HCT116 (cell line): ENCODE data around the gene TULP3. TPM values are rescaled to one million over a fixed set of nuclear protein-coding genes. Genes with fewer than 3 reads are reported as not detected.

Experiments
- ATAC-seq: fragments of 200-7000 bp; cut with Tn5 transposase; 2 replicates; pipeline ENCODE4 v1.9.1; 2020; ENCODE audit warnings: mild to moderate bottlenecking, moderate library complexity
- BruUV-seq: library from RNA; stranded (reverse); fragments of 400-500 nt; replicated peaks from 2 replicates; lab custom pipeline; 2021; lab: Mats Ljungman, UMichigan
- CTCF ChIA-PET: fragments of 300-600 bp; sonication (Branson Sonifier 250); formaldehyde crosslinking; loops from one replicate; lab custom pipeline; 2021; ENCODE audit warnings: antibody characterized with exemption; lab: Charles Lee
- POLR2A ChIA-PET: fragments of 300-600, 350-600 bp; sonication (Branson Sonifier 250); formaldehyde crosslinking; loops from one replicate; lab custom pipeline; 2021; ENCODE audit warnings: antibody characterized with exemption; lab: Charles Lee
- RAD21 ChIA-PET, 2 experiments: fragments of 300-600 bp; sonication (Branson Sonifier 250); formaldehyde crosslinking; loops; one replicate each; lab custom pipeline; 2023; ENCODE audit warnings: low total read pairs in 2 of 2; ENCODE audit not compliant: uncharacterized antibody in 2 of 2, unreplicated experiment in 2 of 2, low non-redundant PET in 1 of 2; lab: Charles Lee
- DNase-seq: peaks from one replicate; pipeline ENCODE4 v3.0.0-alpha.2; 2010; ENCODE audit warnings: low read depth, low spot score
- H2AFZ ChIP-seq: fragments of 200-600 bp; shearing (Covaris generic), sonication (generic); 2 replicates; pipeline ENCODE4 v1.6.1; 2017; ENCODE audit warnings: low read depth, mixed run types, mixed read lengths, antibody characterized with exemption, low read length; ENCODE audit not compliant: poor library complexity, severe bottlenecking
- H3K27ac ChIP-seq: 2 replicates; pipeline ENCODE4 v1.5.1; 2012; ENCODE audit warnings: low read depth, low read length
- H3K27me3 ChIP-seq: fragments of 200-600 bp; sonication (generic); 2 replicates; pipeline ENCODE4 v1.6.1; 2016; ENCODE audit warnings: mixed run types, low read length, mixed read lengths; ENCODE audit not compliant: insufficient read depth
- H3K36me3 ChIP-seq, 2 experiments: fragments of 200-500 bp in 1 of 2; fragments of 200-600 bp in 1 of 2; sonication (Bioruptor generic) in 1 of 2; sonication (generic) in 1 of 2; 2 replicates each; pipeline versions ENCODE4 v1.5.1 to v1.6.1; 2014 to 2016; ENCODE audit warnings: low read length in 2 of 2, inconsistent platforms in 1 of 2, mixed read lengths in 1 of 2, mixed run types in 1 of 2; ENCODE audit not compliant: insufficient read depth in 2 of 2, control insufficient read depth in 1 of 2
- H3K4me1 ChIP-seq, 2 experiments: fragments of 200-600 bp in 1 of 2; sonication (generic) in 1 of 2; 2 replicates each; pipeline versions ENCODE4 v1.5.1 to v1.6.1; 2012 to 2017; ENCODE audit warnings: low read length in 2 of 2, inconsistent platforms in 1 of 2, mild to moderate bottlenecking in 1 of 2, mixed read lengths in 1 of 2, mixed run types in 1 of 2, moderate library complexity in 1 of 2; ENCODE audit not compliant: insufficient read depth in 2 of 2, control insufficient read depth in 1 of 2
- H3K4me2 ChIP-seq: fragments of 200-600 bp; sonication (generic); 2 replicates; pipeline ENCODE4 v1.6.1; 2017; ENCODE audit warnings: mixed run types, low read length, mixed read lengths
- H3K4me3 ChIP-seq, 2 experiments: fragments of 200-600 bp in 1 of 2; sonication (generic) in 1 of 2; replicated peaks in 1 of 2; 2 replicates each; pipeline ENCODE4 v1.5.1; 2011 to 2016; ENCODE audit warnings: low read length in 2 of 2, control low read depth in 1 of 2, low read depth in 1 of 2, mild to moderate bottlenecking in 1 of 2, mixed read lengths in 1 of 2, mixed run types in 1 of 2
- H3K79me2 ChIP-seq: fragments of 200-600 bp; sonication (generic); 2 replicates; pipeline ENCODE4 v1.6.1; 2017; ENCODE audit warnings: mild to moderate bottlenecking, mixed run types, low read length, moderate library complexity, mixed read lengths; ENCODE audit not compliant: insufficient read depth
- H3K9ac ChIP-seq: fragments of 200-600 bp; sonication (generic); 2 replicates; pipeline ENCODE4 v1.6.1; 2016; ENCODE audit warnings: low read length, mixed read lengths
- H3K9me2 ChIP-seq: fragments of 200-600 bp; sonication (generic), shearing (Covaris generic); 2 replicates; pipeline ENCODE4 v1.6.1; 2017; ENCODE audit warnings: mixed run types, mild to moderate bottlenecking, moderate library complexity; ENCODE audit not compliant: insufficient read depth
- H3K9me3 ChIP-seq, 2 experiments: fragments of 200-500 bp in 1 of 2; fragments of 200-600 bp in 1 of 2; sonication (Bioruptor generic) in 1 of 2; sonication (generic) in 1 of 2; 2 replicates each; pipeline ENCODE4 v1.6.1; 2014 to 2017; ENCODE audit warnings: low read length in 2 of 2, mixed read lengths in 2 of 2, inconsistent platforms in 1 of 2, low read depth in 1 of 2, mild to moderate bottlenecking in 1 of 2, mixed run types in 1 of 2, moderate library complexity in 1 of 2; ENCODE audit not compliant: control insufficient read depth in 1 of 2, insufficient read depth in 1 of 2
- H4K20me1 ChIP-seq: fragments of 200-600 bp; sonication (generic), shearing (Covaris generic); 2 replicates; pipeline ENCODE4 v1.6.1; 2017; ENCODE audit warnings: mixed run types, mild to moderate bottlenecking, moderate library complexity; ENCODE audit not compliant: insufficient read depth
- CBX3 ChIP-seq: IDR thresholded peaks from 2 replicates; pipeline ENCODE4 v1.6.1; 2012; ENCODE audit warnings: low read depth
- CTCF ChIP-seq, 3 experiments: fragments of 200-600 bp in 1 of 3; sonication (generic) in 1 of 3; IDR thresholded peaks in 2 of 3; conservative IDR thresholded peaks in 1 of 3; 2 replicates each; pipeline ENCODE4 v1.5.1; 2012 to 2017; ENCODE audit warnings: low read depth in 2 of 3, low read length in 2 of 3, antibody characterized with exemption in 1 of 3, borderline replicate concordance in 1 of 3, control low read depth in 1 of 3, mild to moderate bottlenecking in 1 of 3, mixed read lengths in 1 of 3, mixed run types in 1 of 3, moderate library complexity in 1 of 3; ENCODE audit not compliant: insufficient read depth in 1 of 3
- EGR1 ChIP-seq: IDR thresholded peaks from 2 replicates; pipeline ENCODE4 v1.6.1; 2012; ENCODE audit warnings: low read depth
- EZH2 ChIP-seq: fragments of 200-600 bp; sonication (generic); IDR thresholded peaks from 2 replicates; pipeline ENCODE4 v1.6.1; 2017; ENCODE audit warnings: antibody characterized with exemption, mixed run types
- EZH2phosphoT487 ChIP-seq: fragments of 200-600 bp; IDR thresholded peaks from 2 replicates; pipeline ENCODE4 v1.6.1; 2018; ENCODE audit warnings: antibody characterized with exemption, borderline replicate concordance
- FOSL1 ChIP-seq: IDR thresholded peaks from 2 replicates; pipeline ENCODE4 v1.6.1; 2012; ENCODE audit warnings: low read depth
- JUND ChIP-seq: IDR thresholded peaks from 2 replicates; pipeline ENCODE4 v1.6.1; 2012
- POLR2A ChIP-seq: IDR thresholded peaks from 2 replicates; pipeline ENCODE4 v1.7.0; 2011; ENCODE audit warnings: borderline replicate concordance; ENCODE audit not compliant: insufficient read depth, insufficient read length; ENCODE audit errors: extremely low read depth
- RAD21 ChIP-seq: IDR thresholded peaks from 2 replicates; pipeline ENCODE4 v1.6.1; 2012; ENCODE audit warnings: low read depth, mild to moderate bottlenecking
- REST ChIP-seq: IDR thresholded peaks from 2 replicates; pipeline ENCODE4 v1.6.1; 2012; ENCODE audit warnings: low read depth
- SIN3A ChIP-seq: IDR thresholded peaks from 2 replicates; pipeline ENCODE4 v1.6.1; 2012; ENCODE audit warnings: low read depth
- SP1 ChIP-seq: IDR thresholded peaks from 2 replicates; pipeline ENCODE4 v1.6.1; 2012; ENCODE audit warnings: low read depth
- SRF ChIP-seq: IDR thresholded peaks from 2 replicates; pipeline ENCODE4 v1.6.1; 2012; ENCODE audit warnings: low read depth
- TCF7L2 ChIP-seq: IDR thresholded peaks from 2 replicates; pipeline ENCODE4 v1.7.0; 2011; ENCODE audit warnings: borderline replicate concordance, inconsistent platforms; ENCODE audit not compliant: insufficient read depth, insufficient read length; ENCODE audit errors: extremely low read depth
- ZBTB33 ChIP-seq: IDR thresholded peaks from 2 replicates; pipeline ENCODE4 v1.6.1; 2011; ENCODE audit warnings: mild to moderate bottlenecking, low read length, moderate library complexity; ENCODE audit not compliant: insufficient replicate concordance; ENCODE audit errors: extremely low read depth
- ZFX ChIP-seq: fragments of 450-650 bp; IDR thresholded peaks from 2 replicates; pipeline ENCODE4 v1.6.1; 2017
- ZNF274 ChIP-seq: fragments of 200-500 bp; sonication (Bioruptor generic); IDR thresholded peaks from 2 replicates; pipeline ENCODE4 v1.6.1; 2014; ENCODE audit warnings: mild to moderate bottlenecking, low read depth, low read length, inconsistent platforms
- intact Hi-C: fragments of 100-400 bp; cut with micrococcal nuclease; formaldehyde crosslinking; loops from 2 replicates; pipeline ENCODE4 v1.10.0; 2022
- total RNA-seq: library from RNA; stranded (reverse); gene quantifications from one replicate; pipeline ENCODE4 v1.2.1, GENCODE V29; 2021; ENCODE audit not compliant: unreplicated experiment
- TF ChIP-seq, protein P1 (sequence below): IDR thresholded peaks from 2 replicates; pipeline ENCODE4 v1.6.1; 2012

TULP3 gene
- total RNA-seq, 1 experiment from 2014 or later, result 21.3 TPM

DNA sequence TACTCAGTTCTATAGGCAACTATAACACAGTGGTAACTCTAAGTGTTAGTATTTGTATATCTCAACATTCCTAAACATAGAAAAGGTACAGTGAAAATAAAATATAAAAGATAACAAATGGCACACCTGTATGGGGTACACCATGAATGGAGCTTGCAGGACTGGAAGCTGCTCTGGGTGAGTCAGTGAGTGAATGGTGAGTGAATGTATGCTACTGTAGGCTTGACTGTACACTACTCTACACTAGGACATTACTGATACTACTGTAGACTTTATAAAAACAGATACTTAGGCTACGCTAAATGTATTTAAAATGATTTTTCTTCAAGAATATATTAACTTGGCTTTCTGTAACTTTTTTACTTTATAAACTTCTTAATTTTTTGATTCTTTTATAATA is 94.0 kb downstream of the TULP3 start:
- H3K79me2 ChIP-seq, result peaks cover 43% of the 10 kb centered on the region
- POLR2A ChIA-PET, result no interaction called here
- intact Hi-C loops, result no loop called here
- DNase-seq (no peak), ATAC-seq (no peak)
- H3K4me1 ChIP-seq, result no peaks in the 10 kb centered on the region
- TF ChIP-seq CTCF (IDR thresholded peaks at IDR 0.05 in 2 of 3, conservative IDR thresholded peaks at IDR 0.05 in 1 of 3; ENCODE audit: borderline replicate concordance in 1 of 3, insufficient read depth in 1 of 3, low read depth in 2 of 3, low read length in 2 of 3), result no peak
- TF ChIP-seq EZH2, result no peak
- no peak for TF ChIP-seq POLR2A
- no peak for TF ChIP-seq JUND
- TF ChIP-seq ZBTB33, result no peak
- TF ChIP-seq SP1, result no peak
- no peak for TF ChIP-seq SRF
- no peak for TF ChIP-seq TCF7L2
- no peak for TF ChIP-seq EZH2phosphoT487
- no peak for TF ChIP-seq RAD21
- no peak for TF ChIP-seq FOSL1
- TF ChIP-seq ZNF274, result no peak
- no peak for TF ChIP-seq REST
- TF ChIP-seq CBX3, result no peak
- no peak for TF ChIP-seq SIN3A
- TF ChIP-seq ZFX, result no peak
- TF ChIP-seq, protein P1, sequence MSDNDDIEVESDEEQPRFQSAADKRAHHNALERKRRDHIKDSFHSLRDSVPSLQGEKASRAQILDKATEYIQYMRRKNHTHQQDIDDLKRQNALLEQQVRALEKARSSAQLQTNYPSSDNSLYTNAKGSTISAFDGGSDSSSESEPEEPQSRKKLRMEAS, result no peak
- TF ChIP-seq EGR1, result no peak
- peaks cover 0 to 13% of the 10 kb centered on the region in 2 experiments; a peak in 1 of 4 replicates for H3K36me3 ChIP-seq
- no peak overlapping the region for H3K27ac ChIP-seq
- H3K9ac ChIP-seq, result no peak overlapping the region
- no peaks in the 10 kb centered on the region for H3K27me3 ChIP-seq
- CTCF ChIA-PET, result interaction anchor here (2.5 kb wide), 1 partner anchor 57 kb away, joined by 6 read pairs; no protein-coding TSS in a partner anchor
- no peak overlapping the region for H3K4me2 ChIP-seq
- RAD21 ChIA-PET, result no interaction called here
- H3K9me3 ChIP-seq, result no peaks in the 10 kb centered on the region
- H2AFZ ChIP-seq, result no peak overlapping the region
- H4K20me1 ChIP-seq, result no peaks in the 10 kb centered on the region
- H3K4me3 ChIP-seq, result no peak overlapping the region
- H3K9me2 ChIP-seq, result no peaks in the 10 kb centered on the region
- no TSS peak for BruUV-seq
